SK-N-DZ (cell line): ENCODE results near the gene GRM8. TPM values are rescaled to one million over a fixed set of nuclear protein-coding genes. Genes with fewer than 3 reads are reported as not detected.

Experiments used
- DNase-seq: peaks from one replicate; pipeline ENCODE4 v3.0.0-alpha.2; 2015; ENCODE audit warnings: low spot score
- polyA plus RNA-seq, 2 experiments: library from polyadenylated mRNA; depleted of rRNA; stranded (reverse); fragments of >200 nt; gene quantifications; 2 replicates each; pipeline ENCODE4 v1.2.3, GENCODE V29; 2014

Gene GRM8
- polyA plus RNA-seq (2014; cell fraction: cytosol; rRNA removed) = 13.8 and 18.2 TPM in 2 replicates
- polyA plus RNA-seq (2014; cell fraction: nucleus; rRNA removed) = 17.6 and 18.4 TPM in 2 replicates

GRCh38 chr7:127252778-127253280 is at the start of gene GRM8:
GRM8 (minus strand) TSS chr7:127252941.
- DNase-seq = peak; percentile 82

GRCh38 chr7:127290801-127291361 is 38.1 kb upstream of the GRM8 start:
- DNase-seq = no peak

- no peak for DNase-seq
Measured at GRCh38 chr7:127290116-127290655, 37.4 kb upstream of the GRM8 start.

GRCh38 chr7:127287133-127287532 is 34.4 kb upstream of the GRM8 start:
- no peak for DNase-seq

GRCh38 chr7:127270093-127270492 is 17.4 kb upstream of the GRM8 start:
- no peak for DNase-seq

GRCh38 chr7:127266047-127266446 is 13.3 kb upstream of the GRM8 start:
- no peak for DNase-seq

GRCh38 chr7:127264219-127264618 is 11.5 kb upstream of the GRM8 start:
- no peak for DNase-seq

- DNase-seq = no peak
Measured at GRCh38 chr7:127258111-127258510, 5.4 kb upstream of the GRM8 start.

- no peak for DNase-seq
Measured at GRCh38 chr7:127257086-127257485, 4.3 kb upstream of the GRM8 start.

GRCh38 chr7:127256041-127256725 is 3.4 kb upstream of the GRM8 start:
- DNase-seq = no peak

GRCh38 chr7:127254163-127254684 is 1.5 kb upstream of the GRM8 start:
- DNase-seq = no peak

- DNase-seq = peak; percentile 77
Measured at GRCh38 chr7:127253281-127254162, 781 bp upstream of the GRM8 start.

- DNase-seq = peak; percentile 28
Measured at GRCh38 chr7:127252377-127252713, 396 bp downstream of the GRM8 start.

GRCh38 chr7:127251465-127252376 is 1.0 kb downstream of the GRM8 start:
- peak; percentile 30 for DNase-seq

- DNase-seq = peak; percentile 50
Measured at GRCh38 chr7:127251036-127251464, 1.7 kb downstream of the GRM8 start.

- no peak for DNase-seq
Measured at GRCh38 chr7:127250312-127251035, 2.3 kb downstream of the GRM8 start.

GRCh38 chr7:127245607-127246006 is 7.1 kb downstream of the GRM8 start:
- DNase-seq = no peak

GRCh38 chr7:127245002-127245401 is 7.7 kb downstream of the GRM8 start:
- DNase-seq = peak; percentile 65

- DNase-seq = no peak
Measured at GRCh38 chr7:127239814-127240213, 12.9 kb downstream of the GRM8 start.

- no peak for DNase-seq
Measured at GRCh38 chr7:127233630-127234029, 19.1 kb downstream of the GRM8 start.
